HT-29 (cell line): ENCODE data around the gene HAUS3. TPM values are rescaled to one million over a fixed set of nuclear protein-coding genes. Genes with fewer than 3 reads are reported as not detected.

Experiments used
- DNase-seq: peaks from one replicate; pipeline ENCODE4 v3.0.0-alpha.2; 2015; ENCODE audit warnings: low spot score
- total RNA-seq: library from RNA; depleted of rRNA; stranded (reverse); fragments of >200 nt; shearing (Covaris generic); gene quantifications from 2 replicates; pipeline ENCODE4 v1.2.3, GENCODE V29; 2014

HAUS3 gene
- total RNA-seq, 1 experiment from 2014 or later: 10.8 TPM

DNA sequence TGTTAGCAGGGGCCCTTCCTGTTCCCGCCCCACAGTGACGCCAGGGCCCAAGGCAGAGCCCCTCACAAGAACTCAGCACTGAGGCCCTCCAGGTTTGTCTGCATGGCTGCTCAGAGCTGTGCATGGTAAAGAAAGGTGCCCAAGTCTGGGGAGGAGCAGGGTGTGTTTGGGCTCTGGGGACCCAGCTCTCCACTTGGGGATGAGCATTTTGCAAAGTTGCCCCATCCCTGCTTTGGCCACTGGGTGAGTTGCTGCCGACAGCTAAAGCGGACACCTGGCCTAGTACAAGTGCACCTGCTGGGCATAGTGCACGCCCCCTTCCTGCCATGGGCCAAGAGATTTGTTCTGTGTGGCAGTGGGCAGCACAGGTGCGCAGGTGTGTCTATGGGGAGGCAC lies 22.0 kb upstream of the HAUS3 start:
- no peak for DNase-seq

DNA sequence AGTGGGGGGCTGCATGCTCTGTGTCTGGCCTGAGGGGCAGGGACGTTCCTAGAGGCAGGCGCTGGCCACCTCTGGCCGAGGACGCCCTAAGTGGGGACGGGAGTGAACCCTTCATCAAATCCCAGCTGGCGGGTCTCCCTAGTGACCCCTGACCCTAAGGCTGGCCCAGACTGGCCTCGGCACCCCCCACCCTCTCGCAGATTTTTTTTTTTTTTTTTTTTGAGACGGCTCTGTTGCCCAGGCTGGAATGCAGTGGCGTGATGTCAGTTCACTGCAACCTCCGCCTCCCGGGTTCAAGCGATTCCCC lies 21.0 kb upstream of the HAUS3 start:
- DNase-seq: no peak

DNA sequence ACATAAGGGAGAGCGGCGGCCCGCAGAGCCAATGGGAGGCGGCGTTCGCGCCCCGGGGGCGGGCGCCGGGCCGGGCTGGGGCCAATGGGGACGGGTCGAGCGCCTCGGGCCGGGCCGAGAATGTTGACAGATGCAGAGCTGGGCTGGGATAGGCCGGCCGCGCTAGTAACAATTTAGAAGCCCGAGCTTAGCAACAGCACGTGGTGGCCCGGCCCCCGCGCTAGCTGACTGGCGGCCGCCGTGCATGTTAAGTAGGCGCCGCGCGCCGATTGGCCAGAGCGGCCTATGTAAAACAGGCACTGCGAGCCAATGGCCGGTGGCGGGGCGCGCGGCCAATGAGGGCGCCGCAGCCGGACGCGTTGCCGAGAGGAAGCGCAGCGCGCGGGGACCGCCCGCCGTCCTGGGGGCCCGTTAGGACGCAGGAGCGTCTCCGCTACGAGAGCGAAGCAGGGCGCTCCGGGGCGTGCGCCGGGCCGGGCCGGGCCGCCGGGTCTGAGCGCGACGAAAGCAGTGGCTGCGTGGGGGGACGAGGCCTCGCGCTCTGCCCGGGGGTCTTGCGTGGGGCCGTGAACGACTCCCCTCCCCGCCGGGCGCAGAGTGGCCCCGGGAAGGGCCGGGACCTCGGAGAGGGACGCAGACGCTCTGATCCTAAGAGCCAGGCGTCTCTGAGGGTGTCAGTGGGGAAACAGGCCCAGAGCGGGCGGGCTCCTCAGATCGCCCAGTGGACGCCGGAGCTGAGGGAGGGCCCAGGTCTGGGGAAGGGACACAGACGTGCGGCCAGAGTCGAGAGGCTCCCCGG lies 20.4 kb upstream of the HAUS3 start:
- peak; percentile 98 for DNase-seq

DNA sequence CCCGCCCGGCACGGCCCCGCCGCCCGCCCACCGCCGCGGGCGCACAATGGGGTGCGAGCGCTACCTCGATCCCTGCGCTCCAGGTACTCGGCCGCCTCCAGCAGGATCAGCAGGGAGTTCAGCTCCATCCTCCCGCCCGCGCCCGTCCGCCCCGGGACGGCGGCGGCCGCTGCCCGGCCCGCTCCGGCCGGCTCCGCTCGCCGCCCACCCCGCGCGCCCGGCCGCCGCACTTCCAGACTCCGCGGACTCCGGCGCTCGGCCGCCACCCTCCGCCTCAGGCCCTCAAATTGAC lies 19.9 kb upstream of the HAUS3 start, which contains the start of gene MXD4:
Gene MXD4 (minus strand): TSS at position 257 of the 292 bp plus-strand sequence. CDS start 129 bp downstream, at position 128.
- DNase-seq: no peak

DNA sequence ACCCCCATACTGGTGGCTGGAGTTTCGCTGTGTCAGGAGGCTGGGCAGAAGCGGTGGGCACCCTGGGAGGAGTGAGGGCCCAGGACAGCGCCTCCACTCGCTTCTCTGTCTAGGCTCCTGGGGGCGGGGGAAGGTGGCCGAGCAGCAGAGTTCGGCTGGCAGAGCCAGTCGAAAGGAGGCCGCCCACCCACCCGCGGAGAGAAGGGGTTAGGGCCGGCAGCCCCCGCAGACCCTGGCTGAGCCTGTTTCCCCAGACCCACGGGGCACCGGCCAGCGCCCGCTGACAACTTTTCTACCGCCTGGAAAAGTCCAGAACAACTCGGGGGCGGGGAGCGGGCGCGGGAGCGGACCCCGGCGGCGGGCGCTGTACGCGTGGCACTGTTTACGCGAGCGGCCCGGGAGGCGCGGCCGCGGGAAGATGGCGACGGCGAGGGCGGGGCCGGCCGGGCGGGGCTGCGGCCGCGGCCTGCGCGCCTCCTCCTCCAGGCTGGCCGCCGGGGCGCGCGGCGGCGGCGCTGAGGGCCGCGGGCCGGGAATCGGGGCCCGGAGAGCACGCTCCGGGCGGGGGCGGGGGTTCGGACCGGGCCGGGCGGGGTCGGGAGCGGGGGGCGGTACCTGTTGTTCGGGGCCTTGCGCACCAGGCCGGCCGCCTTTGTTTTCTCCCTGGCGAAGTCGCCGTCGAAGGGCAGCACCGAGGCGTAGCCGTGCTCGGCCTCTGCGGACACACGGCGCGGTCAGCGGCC lies 19.4 kb upstream of the HAUS3 start:
- DNase-seq: peak; percentile 19

DNA sequence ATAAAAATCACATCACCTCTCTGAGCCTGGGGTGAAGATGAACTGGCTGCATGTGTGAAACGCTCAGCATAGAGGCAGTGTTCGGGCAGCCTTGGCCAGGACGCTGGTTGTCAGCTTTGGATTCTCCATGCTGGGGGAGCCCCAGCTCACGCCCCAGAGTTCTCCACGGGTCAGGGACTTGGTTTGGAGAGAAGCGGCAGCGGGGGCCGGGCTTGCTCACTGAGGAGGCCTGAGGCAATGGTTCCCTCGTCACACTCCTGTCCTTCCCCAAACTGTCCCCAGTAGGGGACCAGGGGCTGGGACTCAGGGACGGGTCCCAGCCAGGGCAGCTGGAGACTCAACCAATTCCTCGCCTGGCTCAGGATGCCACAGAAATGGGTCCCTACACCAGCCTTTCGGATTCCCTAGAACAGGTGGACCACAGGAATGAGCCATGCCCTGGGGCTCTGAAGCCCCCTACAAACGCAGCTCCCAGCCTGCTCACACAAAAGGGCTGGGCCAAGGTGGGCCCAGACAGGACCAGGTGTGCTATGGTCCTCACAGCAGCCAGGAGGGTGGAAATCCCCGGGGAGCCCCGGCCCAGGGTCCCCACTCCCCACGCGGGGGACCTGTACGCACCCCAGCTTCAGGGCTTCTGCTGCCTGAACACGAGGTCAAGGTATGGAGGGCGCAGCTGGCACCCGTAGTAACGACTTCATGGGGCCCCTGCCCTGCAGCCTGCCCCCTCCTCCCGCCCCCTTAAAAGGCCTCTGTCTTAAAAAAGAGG lies 18.6 kb upstream of the HAUS3 start:
- DNase-seq: no peak

DNA sequence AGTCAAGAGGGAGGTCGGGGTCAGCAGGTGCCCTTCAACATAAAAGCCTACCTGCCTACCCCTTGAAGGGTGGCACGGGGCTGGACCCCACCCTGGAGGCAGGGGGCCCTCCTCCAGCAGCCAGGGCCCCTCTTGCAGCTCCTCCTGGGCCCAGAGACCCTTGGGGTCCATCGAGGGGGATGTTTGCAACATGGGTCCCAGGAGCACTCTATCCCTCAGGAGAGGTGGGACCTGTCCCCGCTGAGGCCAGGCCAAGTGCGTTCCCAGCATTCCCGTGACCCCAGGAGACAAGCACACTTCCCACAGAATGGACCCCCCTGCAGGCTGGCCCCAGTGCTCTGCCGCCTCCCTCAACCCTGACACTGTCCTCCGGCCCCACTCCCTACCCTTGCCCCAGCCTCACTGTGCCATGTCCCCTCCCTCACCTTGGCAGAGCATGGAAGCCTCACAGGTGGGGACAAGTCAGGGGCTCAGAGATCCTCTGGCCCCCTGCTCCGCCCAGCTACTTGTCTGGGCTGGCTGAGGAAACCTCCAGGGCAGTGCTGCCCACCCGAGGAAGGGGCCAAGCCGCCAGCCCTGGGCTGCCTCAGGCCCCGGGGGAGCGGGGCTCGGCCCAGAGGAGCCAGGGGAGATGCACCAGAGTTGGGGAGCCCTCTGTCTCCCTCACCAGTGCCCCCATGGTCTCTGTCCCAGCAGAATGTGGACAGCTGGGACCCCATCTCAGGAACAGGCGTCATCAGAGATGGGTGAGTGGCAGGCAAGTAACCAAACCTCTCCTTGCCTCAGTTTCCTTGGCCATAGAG lies 17.8 kb upstream of the HAUS3 start:
- DNase-seq: no peak

DNA sequence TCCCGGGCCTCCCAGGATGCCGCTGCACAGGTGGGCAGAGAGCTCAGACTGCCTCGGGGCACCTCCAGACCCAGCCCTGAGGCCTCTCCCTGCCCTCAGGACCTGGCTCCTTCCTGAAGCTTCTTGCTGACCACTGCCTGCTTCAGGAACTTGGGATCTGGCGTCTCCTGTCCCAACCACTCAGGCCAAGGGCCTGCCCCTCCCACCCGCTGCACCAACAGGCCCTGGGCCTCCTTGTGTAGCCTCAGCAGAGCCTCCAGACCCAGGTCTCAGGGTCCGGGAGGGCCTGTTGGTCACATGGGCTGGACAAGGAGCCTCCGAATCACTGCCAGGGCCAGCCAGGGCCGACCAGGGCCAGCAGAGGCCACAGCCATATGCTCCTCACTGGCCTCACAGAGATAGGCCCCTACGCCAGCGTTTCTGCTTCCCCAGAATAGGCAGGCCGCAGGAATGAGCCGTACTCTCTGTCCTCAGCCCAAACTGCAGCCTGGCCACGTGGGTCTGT lies 17.2 kb upstream of the HAUS3 start:
- DNase-seq: no peak

DNA sequence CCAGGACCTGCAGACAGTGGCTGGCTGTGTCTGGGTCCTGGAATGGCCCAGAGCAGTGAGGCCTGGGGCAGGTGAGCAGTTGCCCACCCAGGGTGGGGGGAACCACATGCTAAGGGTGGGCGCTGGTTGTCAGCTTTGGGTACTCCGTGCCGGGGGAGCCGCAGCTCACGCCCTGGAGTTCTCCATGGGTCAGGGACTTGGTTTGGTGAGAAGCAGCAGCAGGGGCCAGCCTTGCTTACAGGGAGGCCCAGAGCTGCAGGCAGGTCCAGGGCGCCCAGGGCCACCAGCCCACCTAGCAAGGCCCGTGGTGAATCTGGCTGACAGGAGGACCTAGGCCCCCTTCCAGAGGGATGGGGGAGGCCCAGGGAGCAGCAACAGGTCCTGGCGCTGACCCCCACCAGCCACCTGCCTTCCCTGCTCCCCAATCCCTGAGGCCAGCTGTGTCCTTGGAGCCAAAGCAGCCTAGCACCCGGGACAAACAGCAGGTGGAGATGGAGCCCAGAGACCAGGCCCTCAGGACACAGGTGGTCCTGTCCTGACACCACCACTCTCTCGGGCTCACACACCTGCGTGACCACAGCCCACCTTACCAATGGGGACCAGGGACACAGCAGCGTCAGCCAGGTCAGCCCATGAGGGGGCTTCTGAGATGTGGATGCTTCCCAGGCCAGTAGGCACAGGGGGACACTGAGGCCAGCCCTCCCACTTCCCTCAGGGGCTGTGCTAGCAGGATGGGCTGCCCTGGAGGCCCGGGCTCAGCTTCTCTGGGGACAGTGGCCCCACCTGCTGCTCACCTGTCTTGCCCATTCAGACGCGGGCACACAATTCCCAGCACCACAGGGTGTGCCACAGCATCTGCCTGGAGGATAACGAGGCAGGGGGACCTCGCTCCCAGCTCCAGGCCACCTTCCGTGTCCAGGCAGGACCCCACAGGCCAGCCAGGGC lies 16.4 kb upstream of the HAUS3 start:
- no peak for DNase-seq

DNA sequence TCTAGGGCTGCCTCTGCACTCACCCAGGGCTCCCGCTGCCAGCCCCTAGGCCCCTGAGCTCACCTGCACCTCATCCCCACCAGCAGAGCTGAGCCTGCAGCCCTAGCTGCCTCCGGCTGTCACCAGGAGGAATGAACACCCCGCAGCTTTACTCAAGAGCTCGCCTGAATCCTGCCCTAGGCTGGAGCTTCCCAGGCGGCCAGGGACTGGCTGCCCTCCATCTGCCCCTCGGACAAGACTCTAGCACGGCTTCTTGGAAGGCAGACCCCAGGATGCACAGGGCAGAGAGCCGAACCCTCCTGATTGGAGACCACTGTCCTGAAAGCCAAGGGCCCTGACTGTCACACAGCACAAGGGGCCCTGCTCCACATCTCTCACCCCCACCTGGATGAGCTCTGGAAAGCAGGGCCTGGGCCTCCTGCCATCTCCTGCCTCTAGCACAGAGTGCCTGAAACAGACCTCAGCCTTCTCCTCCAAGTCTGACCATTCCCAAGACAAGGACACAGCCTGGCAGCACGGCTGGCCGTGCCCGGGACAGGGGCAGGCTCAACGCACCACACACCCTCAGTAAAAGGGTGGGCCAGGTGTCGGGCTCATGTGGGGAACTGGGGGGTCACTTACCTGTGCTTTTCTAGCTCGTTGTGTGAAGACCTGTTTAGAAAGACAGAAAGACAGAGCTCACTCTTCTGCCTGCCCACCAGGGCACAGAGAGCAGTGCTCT lies 15.6 kb upstream of the HAUS3 start:
- no peak for DNase-seq

DNA sequence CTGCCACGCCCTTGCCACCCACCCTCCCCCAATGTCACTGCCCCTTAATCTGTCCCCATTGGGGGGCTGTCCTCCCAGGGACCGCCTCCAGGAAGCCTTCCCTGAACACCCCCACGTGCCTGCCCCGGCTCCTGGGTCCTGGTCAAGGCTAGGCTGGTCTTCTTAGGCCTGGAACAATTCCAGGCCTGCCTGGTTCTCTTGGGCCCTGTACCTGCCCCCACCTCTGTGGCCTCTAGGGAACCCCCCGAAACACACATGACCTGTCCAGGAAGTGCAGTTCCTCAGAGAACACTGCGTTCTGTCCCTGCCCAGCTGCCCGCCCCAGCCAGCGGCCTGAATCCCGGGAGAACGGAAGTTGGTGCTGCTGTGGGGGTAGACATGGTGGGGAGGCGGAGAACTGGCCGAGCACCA lies 14.9 kb upstream of the HAUS3 start:
- DNase-seq: no peak

DNA sequence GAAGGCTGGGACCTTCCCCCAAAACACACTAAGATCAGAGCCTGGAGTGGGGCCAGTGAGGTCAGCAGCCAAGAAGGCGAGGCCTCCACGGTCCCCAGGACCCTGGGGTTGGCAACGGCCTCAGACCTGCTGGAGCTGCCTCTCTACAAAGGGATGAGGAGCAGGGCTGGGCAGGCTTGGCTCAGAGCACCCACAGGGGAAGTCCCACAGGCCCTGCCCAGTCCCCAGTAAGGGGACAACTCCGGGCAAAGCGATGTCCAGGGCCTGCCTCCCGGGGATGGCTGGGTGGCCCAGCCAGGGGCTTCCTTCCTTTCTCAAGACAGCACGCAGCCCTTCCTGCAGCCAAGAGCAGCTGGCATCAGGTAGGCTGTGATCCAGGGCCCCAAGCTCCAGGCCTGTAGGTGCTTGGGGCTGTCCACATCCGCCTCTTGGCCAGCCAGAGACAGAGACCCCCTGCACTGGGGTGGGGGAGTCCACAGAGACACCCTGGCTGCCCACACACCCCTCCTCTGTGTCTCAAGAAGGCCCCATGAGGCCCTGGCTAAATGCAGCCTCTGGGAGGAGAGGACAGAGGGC lies 14.3 kb upstream of the HAUS3 start:
- no peak for DNase-seq

DNA sequence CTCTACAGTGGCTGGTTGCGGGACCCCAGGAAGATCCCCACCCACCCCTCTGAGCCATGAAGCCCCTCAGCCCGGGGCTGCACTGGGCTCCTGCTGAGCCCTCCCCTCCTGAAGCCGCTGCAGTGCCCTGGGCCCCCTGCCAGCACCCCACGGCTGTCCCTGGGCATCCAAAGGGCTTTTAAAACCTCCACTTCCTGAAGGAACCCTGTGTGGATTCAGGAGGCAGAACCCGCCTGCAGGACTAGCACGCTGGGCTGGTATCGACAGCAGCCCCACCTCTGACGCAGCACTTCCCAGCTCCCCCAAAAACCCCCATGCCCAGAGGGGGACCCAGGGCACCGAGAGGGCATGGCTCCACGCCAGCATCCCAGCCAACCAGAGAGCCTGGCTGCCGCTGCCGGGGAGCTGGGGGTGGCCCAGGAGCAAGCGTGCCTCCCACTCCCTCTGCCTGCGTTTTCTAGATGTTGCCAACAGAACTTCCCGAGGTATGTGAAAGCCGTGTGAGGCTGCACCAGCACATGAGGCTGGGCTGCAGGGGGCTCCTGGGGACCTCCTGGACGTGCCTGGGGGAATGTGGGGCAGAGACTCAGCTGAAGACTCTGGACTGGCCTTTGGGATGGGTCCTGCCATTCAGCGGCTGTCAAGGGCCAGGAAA lies 13.7 kb upstream of the HAUS3 start:
- DNase-seq: no peak

DNA sequence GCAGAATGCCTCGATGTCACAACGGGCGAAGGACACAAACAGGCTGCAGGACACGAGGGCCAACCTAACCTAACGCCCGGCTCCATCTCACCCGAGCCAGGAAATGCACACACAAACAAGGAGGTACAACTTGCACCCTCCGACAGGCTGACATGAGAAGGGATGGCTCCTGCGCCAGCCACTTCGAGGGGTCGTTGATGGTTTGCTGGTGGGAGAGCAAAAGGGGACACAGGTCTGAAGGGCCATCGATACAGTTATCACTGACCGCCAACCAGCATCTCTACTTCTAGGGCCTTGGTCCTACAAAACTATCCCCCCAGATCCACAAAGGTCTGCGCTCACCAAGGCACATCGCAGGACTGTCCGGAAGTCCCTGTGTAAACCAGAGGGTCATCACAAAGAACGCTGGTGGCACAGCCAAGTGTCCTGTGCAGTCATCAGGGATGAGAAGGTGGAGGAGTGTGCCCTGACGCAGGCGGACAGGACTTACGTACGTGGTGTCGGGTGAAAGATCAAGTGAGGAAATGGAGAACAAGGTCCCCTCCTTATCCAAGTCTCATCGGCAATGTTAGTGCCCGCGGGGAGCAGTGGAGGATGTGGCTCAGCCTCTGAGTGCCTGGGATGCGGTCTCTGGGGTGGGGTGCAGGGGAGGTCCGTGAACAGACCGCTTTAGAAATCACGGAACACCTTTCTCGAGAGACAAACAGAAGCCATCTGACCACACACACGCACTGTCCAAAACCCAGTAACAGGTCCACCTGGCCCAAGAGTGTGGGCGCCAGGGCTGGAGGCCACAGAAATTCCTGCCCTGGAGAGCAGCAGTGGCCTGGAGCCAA lies 13.0 kb upstream of the HAUS3 start:
- no peak for DNase-seq

DNA sequence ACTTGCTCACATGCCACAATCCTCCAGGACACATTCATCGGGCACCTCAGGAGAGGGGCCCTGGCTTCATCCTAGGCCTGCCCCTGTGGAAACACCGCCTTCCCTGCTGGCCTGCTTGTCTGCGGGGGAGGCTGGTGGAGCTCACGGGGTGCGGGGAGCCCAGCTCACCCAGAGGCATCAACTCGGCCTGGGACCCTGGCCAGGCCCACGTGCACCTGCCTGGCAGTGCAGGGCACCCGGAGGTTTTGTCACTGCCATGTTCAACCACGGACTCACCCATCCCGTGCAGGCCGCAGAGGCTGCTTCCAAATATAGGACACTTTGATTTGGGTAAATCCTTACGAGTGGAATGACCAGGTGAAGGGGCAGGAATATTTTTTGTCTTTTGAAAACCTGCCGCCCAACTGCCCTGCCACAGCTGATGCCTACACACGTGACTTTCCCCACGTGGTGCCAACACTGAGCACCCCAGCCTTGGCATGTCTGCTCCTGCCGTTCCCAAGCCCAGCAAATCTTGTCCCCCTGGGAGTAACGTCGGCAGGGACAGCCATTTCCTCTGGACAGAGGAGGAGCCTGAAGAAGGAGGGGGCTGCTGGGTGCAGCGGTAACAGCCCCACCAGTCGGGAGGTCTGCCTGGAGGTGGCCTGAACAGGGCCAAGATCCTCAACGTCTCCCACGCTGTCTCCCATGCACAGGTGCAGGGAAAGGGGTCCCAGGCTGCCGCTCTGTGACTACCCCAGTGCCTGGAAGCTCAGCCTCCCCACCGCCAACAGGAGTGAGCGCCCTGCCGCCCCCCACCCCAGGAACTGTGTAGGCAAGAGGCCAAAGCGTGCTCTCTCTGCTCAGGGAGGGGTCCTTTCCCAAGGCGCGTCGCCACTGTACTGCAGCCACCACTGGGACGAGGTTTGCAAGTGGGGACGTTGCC lies 11.5 kb upstream of the HAUS3 start:
- DNase-seq: no peak

DNA sequence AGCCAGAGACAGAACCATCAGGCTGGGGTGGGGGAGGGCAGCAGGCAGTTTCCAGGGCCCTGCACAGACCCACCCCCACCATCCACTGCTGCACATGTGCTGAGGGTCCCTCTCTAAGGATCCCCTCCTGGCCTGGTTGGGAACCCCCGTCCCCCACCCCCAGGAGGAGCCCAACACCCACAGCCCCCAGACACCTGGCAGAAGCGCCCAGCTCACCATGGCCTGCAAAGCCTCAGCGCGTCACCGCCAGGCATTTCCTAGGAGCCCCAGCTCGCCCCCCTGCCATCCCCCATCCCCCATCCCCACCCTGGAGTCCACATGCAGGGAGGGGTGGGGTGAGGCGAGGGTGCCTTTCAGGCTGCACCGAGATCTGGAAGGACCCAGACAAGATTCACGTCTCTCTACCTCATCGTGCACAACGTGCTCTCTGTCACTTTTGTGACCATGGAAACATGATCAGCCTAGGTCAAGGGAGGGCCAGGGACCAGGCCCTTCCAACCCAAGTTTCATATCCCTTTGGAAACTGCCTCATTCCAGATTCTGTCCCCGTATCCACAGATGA lies 10.7 kb upstream of the HAUS3 start:
- DNase-seq: no peak
